H9 (cell line): Measurements from ENCODE around the gene CTIF. TPM values are rescaled to one million over a fixed set of nuclear protein-coding genes. Genes with fewer than 3 reads are reported as not detected.

ENCODE experiments used
- DNase-seq: peaks from one replicate; pipeline ENCODE4 v3.0.0-alpha.2; 2017
- H2AFZ ChIP-seq: one replicate; pipeline ENCODE4 v1.6.1; 2013; ENCODE audit warnings: mild to moderate bottlenecking, low read length, control low read depth, moderate library complexity
- H2AK5ac ChIP-seq: 2 replicates; pipeline ENCODE4 v1.6.1; 2013; ENCODE audit warnings: low read length, control low read depth, mixed read lengths; ENCODE audit not compliant: insufficient read length
- H2BK120ac ChIP-seq: one replicate; pipeline ENCODE4 v1.6.1; 2013; ENCODE audit warnings: low read depth, mild to moderate bottlenecking, low read length, control low read depth, inconsistent platforms; ENCODE audit not compliant: poor library complexity, severe bottlenecking
- H2BK12ac ChIP-seq: 2 replicates; pipeline ENCODE4 v1.6.1; 2013; ENCODE audit warnings: low read length, control low read depth, mixed read lengths, low read depth; ENCODE audit not compliant: insufficient read length
- H2BK15ac ChIP-seq: 2 replicates; pipeline ENCODE4 v1.6.1; 2013; ENCODE audit warnings: low read depth, low read length, control low read depth
- H2BK20ac ChIP-seq: one replicate; pipeline ENCODE4 v1.6.1; 2013; ENCODE audit warnings: low read depth, mild to moderate bottlenecking, low read length, control low read depth, inconsistent platforms; ENCODE audit not compliant: poor library complexity, severe bottlenecking
- H2BK5ac ChIP-seq: 2 replicates; pipeline ENCODE4 v1.6.1; 2013; ENCODE audit warnings: low read length, control low read depth, mixed read lengths; ENCODE audit not compliant: insufficient read length
- H3K14ac ChIP-seq: 2 replicates; pipeline ENCODE4 v1.6.1; 2013; ENCODE audit warnings: low read length, control low read depth; ENCODE audit not compliant: insufficient read depth
- H3K18ac ChIP-seq: 2 replicates; pipeline ENCODE4 v1.6.1; 2013; ENCODE audit warnings: low read depth, mild to moderate bottlenecking, mixed read lengths, low read length, control low read depth; ENCODE audit not compliant: insufficient read length
- H3K23ac ChIP-seq: 2 replicates; pipeline ENCODE4 v1.6.1; 2013; ENCODE audit warnings: low read length, control low read depth, mixed read lengths, low read depth; ENCODE audit not compliant: insufficient read length
- H3K23me2 ChIP-seq: 2 replicates; pipeline ENCODE4 v1.6.1; 2013; ENCODE audit warnings: low read depth, mild to moderate bottlenecking, mixed read lengths, low read length, control low read depth; ENCODE audit not compliant: insufficient read length, poor library complexity, severe bottlenecking
- H3K27ac ChIP-seq: 2 replicates; pipeline ENCODE4 v1.5.1; 2013; ENCODE audit warnings: low read length, control low read depth, mixed read lengths, low read depth; ENCODE audit not compliant: insufficient read length
- H3K27me3 ChIP-seq: 2 replicates; pipeline ENCODE4 v1.6.1; 2013; ENCODE audit warnings: low read length, control low read depth, inconsistent platforms; ENCODE audit not compliant: insufficient read depth
- H3K4ac ChIP-seq: 2 replicates; pipeline ENCODE4 v1.6.1; 2013; ENCODE audit warnings: low read depth, mild to moderate bottlenecking, control low read depth, inconsistent platforms, low read length, moderate library complexity
- H3K4me1 ChIP-seq: 2 replicates; pipeline ENCODE4 v1.6.1; 2013; ENCODE audit warnings: low read length, control low read depth, inconsistent platforms; ENCODE audit not compliant: insufficient read depth
- H3K4me2 ChIP-seq: 2 replicates; pipeline ENCODE4 v1.6.1; 2013; ENCODE audit warnings: low read length, control low read depth, mixed read lengths; ENCODE audit not compliant: insufficient read length, insufficient read depth
- H3K56ac ChIP-seq: 2 replicates; pipeline ENCODE4 v1.6.1; 2013; ENCODE audit warnings: low read depth, mild to moderate bottlenecking, mixed read lengths, low read length, control low read depth; ENCODE audit not compliant: insufficient read length
- H3K79me1 ChIP-seq: 2 replicates; pipeline ENCODE4 v1.6.1; 2013; ENCODE audit warnings: low read depth, mild to moderate bottlenecking, moderate library complexity, low read length, control low read depth, inconsistent platforms; ENCODE audit not compliant: insufficient read depth, poor library complexity, severe bottlenecking
- H3K79me2 ChIP-seq: 2 replicates; pipeline ENCODE4 v1.6.1; 2013; ENCODE audit warnings: low read length, control low read depth, inconsistent platforms; ENCODE audit not compliant: insufficient read depth
- H3K9ac ChIP-seq: 2 replicates; pipeline ENCODE4 v1.6.1; 2013; ENCODE audit warnings: low read length, control low read depth, mixed read lengths; ENCODE audit not compliant: insufficient read length; ENCODE audit errors: extremely low read depth
- H3K9me3 ChIP-seq: one replicate; pipeline ENCODE4 v1.6.1; 2013; ENCODE audit warnings: low read depth, low read length, inconsistent platforms; ENCODE audit not compliant: control insufficient read depth
- H3T11ph ChIP-seq: one replicate; pipeline ENCODE4 v1.6.1; 2013; ENCODE audit warnings: mild to moderate bottlenecking, low read length, control low read depth, inconsistent platforms
- H4K20me1 ChIP-seq: one replicate; pipeline ENCODE4 v1.6.1; 2013; ENCODE audit not compliant: control insufficient read depth, insufficient read length, insufficient read depth
- H4K5ac ChIP-seq: 2 replicates; pipeline ENCODE4 v1.6.1; 2013; ENCODE audit warnings: low read depth, mild to moderate bottlenecking, mixed read lengths, low read length, control low read depth; ENCODE audit not compliant: insufficient read length
- H4K8ac ChIP-seq: replicated peaks from 2 replicates; pipeline ENCODE4 v1.6.1; 2013; ENCODE audit warnings: low read length, control low read depth, mixed read lengths, low read depth; ENCODE audit not compliant: insufficient read length
- H4K91ac ChIP-seq: 2 replicates; pipeline ENCODE4 v1.6.1; 2013; ENCODE audit warnings: low read depth, mild to moderate bottlenecking, moderate library complexity, mixed read lengths, low read length, control low read depth; ENCODE audit not compliant: insufficient read length
- H3K27ac Mint-ChIP-seq, 3 experiments: 2 replicates in 2 of 3; 3 replicates in 1 of 3; pipeline ENCODE4 v1.8.0; 2020 to 2021; ENCODE audit warnings: mixed read lengths in 3 of 3, mild to moderate bottlenecking in 1 of 3, moderate library complexity in 1 of 3
- H3K27me3 Mint-ChIP-seq: 2 replicates; pipeline ENCODE4 v1.8.0; 2021; ENCODE audit warnings: low read depth, mild to moderate bottlenecking, moderate library complexity, mixed read lengths
- H3K36me3 Mint-ChIP-seq, 3 experiments: 2 replicates in 2 of 3; 3 replicates in 1 of 3; pipeline ENCODE4 v1.8.0; 2020 to 2021; ENCODE audit warnings: low read depth in 3 of 3, mixed read lengths in 3 of 3; ENCODE audit not compliant: insufficient read depth in 1 of 3
- H3K4me1 Mint-ChIP-seq, 2 experiments: 2 replicates each; pipeline ENCODE4 v1.8.0; 2020; ENCODE audit warnings: mixed read lengths in 2 of 2
- H3K4me3 Mint-ChIP-seq, 2 experiments: 2 replicates in 1 of 2; 3 replicates in 1 of 2; pipeline ENCODE4 v1.8.0; 2020 to 2021; ENCODE audit warnings: mild to moderate bottlenecking in 2 of 2, mixed read lengths in 2 of 2, moderate library complexity in 1 of 2
- H3K9me3 Mint-ChIP-seq, 2 experiments: 2 replicates in 1 of 2; 3 replicates in 1 of 2; pipeline ENCODE4 v1.8.0; 2020; ENCODE audit warnings: mild to moderate bottlenecking in 2 of 2, mixed read lengths in 2 of 2, moderate library complexity in 1 of 2
- CTCF ChIP-seq: fragments of 200-600 bp; sonication (generic); conservative IDR thresholded peaks from 3 replicates; pipeline ENCODE4 v1.8.0; 2021; ENCODE audit warnings: antibody characterized with exemption, mild to moderate bottlenecking
- WGBS: extraction: QIAGEN DNeasy Blood & Tissue Kit; methylation state at CpG from one replicate; pipeline ENCODE4 v1.1.7; 2013; ENCODE audit warnings: missing lambda C conversion rate, low lambda C conversion rate, mixed read lengths; ENCODE audit not compliant: insufficient read length; ENCODE audit errors: extremely low coverage; 5-methylcytosine and 5-hydroxymethylcytosine counted together
- total RNA-seq: library from RNA; stranded (reverse); gene quantifications from 2 replicates; pipeline ENCODE4 v1.2.1, GENCODE V29; 2021

Gene CTIF
- total RNA-seq, 1 experiment from 2014 or later = 15.8 TPM

GRCh38 chr18:48582946-48583345, 44.1 kb downstream of the CTIF start:
- Histone ChIP-seq H3K4ac (no peak overlapping the region), H3K79me1 (no peaks in the 10 kb centered on the region), H2BK20ac (no peak overlapping the region), H3T11ph (no peak overlapping the region), H4K5ac (no peak overlapping the region), H2BK5ac (no peak overlapping the region), H3K9ac (no peak overlapping the region), H3K23me2 (no peaks in the 10 kb centered on the region), H2BK12ac (no peak overlapping the region), H3K9me3 (no peaks in the 10 kb centered on the region), H3K27me3 (no peaks in the 10 kb centered on the region), H4K20me1 (no peaks in the 10 kb centered on the region), H3K4me1 (no peaks in the 10 kb centered on the region), H3K18ac (no peak overlapping the region), H4K8ac (no peak overlapping the region), H3K14ac (no peak overlapping the region), H2AFZ (no peak overlapping the region), H3K27ac (no peak overlapping the region), H3K4me2 (no peak overlapping the region), H2BK15ac (no peak overlapping the region), H2AK5ac (no peak overlapping the region), H3K23ac (no peak overlapping the region), H3K79me2 (no peaks in the 10 kb centered on the region; the same call in 1 of the 2 replicates), H3K56ac (no peak overlapping the region), H4K91ac (no peak overlapping the region), H2BK120ac (no peak overlapping the region)
- Mint-ChIP-seq H3K4me3 (no peak overlapping the region), H3K27ac (no peak overlapping the region), H3K27me3 (peaks cover 3% of the 10 kb centered on the region), H3K9me3 (peaks cover 0 to 3% of the 10 kb centered on the region in 2 experiments; a peak in 3 of 5 replicates), H3K4me1 (peaks cover 12 to 19% of the 10 kb centered on the region in 2 experiments), H3K36me3 (peaks cover 6% of the 10 kb centered on the region in 3 experiments)
- DNase-seq = no peak
- WGBS = no CpG with 5 or more reads among the region's 2 CpGs
- no peak for TF ChIP-seq CTCF
